Astrocyte (in vitro differentiated cells and primary cell): ENCODE data around the gene CSNK1G2.

Experiments used
- EZH2 ChIP-seq: IDR thresholded peaks from 2 replicates; pipeline ENCODE4 v1.6.1; 2012; ENCODE audit warnings: mild to moderate bottlenecking, low read length, inconsistent platforms; ENCODE audit not compliant: insufficient read depth
- TF ChIP-seq, protein P1 (sequence below): IDR thresholded peaks from 2 replicates; pipeline ENCODE4 v1.5.1; 2011; ENCODE audit warnings: low read depth, mild to moderate bottlenecking, inconsistent platforms, low read length, moderate library complexity; ENCODE audit not compliant: insufficient read depth

DNA sequence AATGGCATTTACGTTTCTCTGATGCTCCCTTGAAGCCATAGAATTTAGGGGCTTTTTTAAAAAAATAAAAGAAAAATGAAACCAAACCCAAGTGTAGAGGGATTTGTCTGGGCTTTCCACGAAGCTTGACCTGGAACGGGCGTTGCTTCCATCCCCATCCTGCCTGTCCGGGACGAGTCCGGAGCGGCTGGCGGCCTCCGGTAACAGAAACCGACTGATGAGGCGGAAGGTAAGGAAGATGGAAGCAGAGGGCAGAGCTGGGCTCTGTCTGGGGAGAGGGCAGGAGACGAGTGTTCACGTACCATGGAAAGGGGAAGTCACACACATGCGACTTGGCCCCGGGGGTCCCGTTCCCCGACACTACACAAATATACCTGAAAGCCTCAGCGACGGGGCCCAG is 40.3 kb downstream of the CSNK1G2 start:
- TF ChIP-seq EZH2 = no peak
- TF ChIP-seq, protein P1, sequence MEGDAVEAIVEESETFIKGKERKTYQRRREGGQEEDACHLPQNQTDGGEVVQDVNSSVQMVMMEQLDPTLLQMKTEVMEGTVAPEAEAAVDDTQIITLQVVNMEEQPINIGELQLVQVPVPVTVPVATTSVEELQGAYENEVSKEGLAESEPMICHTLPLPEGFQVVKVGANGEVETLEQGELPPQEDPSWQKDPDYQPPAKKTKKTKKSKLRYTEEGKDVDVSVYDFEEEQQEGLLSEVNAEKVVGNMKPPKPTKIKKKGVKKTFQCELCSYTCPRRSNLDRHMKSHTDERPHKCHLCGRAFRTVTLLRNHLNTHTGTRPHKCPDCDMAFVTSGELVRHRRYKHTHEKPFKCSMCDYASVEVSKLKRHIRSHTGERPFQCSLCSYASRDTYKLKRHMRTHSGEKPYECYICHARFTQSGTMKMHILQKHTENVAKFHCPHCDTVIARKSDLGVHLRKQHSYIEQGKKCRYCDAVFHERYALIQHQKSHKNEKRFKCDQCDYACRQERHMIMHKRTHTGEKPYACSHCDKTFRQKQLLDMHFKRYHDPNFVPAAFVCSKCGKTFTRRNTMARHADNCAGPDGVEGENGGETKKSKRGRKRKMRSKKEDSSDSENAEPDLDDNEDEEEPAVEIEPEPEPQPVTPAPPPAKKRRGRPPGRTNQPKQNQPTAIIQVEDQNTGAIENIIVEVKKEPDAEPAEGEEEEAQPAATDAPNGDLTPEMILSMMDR = no peak
